Epidermal melanocyte (primary cell): ENCODE results near the gene DRD5.
"Not testable (repeated sequence)": the region's sequence is repeated elsewhere in the genome, so short reads cannot be mapped to it uniquely, and the experiment has no call there.

Experiments used
- DNase-seq: peaks from one replicate; pipeline ENCODE4 v3.0.0; 2011; ENCODE audit warnings: low spot score; ENCODE audit not compliant: insufficient read length

DRD5 gene

DNA sequence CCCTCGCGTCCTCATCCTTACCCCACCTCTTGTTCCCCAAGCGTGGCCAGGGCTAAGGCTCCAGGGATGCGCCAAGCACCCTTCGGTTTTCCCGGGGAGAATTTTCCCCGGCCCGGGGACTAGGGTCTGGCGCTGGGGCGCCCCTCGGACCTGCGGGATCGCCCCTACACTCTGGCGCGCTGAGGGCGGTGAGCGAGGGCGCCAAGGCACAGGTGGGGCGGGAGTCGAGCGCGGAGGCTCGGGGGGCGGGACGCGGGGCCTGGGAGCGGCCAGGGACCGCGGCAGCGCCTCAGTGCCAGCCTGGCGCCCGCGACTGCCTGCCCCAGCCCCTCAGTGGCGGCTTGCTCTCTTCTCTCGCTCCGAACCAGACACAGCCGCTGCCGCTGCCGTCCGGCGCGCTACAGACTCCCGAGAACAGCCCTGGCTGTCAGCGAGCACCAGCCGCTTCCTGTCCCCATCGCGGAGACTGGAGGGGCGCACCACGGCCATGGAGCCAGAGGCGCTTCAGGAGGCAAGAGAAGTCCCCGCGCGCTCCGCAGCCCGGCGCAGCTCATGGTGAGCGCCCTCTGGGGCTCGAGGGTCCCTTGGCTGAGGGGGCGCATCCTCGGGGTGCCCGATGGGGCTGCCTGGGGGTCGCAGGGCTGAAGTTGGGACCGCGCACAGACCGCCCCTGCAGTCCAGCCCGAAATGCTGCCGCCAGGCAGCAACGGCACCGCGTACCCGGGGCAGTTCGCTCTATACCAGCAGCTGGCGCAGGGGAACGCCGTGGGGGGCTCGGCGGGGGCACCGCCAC, at the start of gene DRD5:
TSS of gene DRD5 (plus strand) at position 292 of the 793 bp plus-strand sequence. CDS start at position 688, 396 bp downstream.
- DNase-seq, result no peak

DNA sequence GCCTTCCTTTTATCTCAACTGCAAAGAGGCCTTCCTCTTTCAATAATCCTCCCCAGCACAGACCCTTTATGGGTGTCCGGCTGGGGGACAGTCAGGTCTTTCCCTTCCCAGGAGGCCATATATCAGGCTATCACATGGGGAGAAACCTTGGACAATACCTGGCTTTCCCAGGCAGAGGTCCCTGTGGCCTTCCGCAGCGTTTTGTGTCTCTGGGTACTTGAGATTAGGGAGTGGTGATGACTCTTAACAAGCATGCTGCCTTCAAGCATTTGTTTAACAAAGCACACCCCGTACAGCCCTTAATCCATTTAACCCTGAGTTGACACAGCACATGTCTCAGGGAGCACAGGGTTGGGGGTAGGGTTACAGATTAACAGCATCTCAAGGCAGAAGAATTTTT, 49.2 kb upstream of the DRD5 start:
- not testable (repeated sequence) for DNase-seq

DNA sequence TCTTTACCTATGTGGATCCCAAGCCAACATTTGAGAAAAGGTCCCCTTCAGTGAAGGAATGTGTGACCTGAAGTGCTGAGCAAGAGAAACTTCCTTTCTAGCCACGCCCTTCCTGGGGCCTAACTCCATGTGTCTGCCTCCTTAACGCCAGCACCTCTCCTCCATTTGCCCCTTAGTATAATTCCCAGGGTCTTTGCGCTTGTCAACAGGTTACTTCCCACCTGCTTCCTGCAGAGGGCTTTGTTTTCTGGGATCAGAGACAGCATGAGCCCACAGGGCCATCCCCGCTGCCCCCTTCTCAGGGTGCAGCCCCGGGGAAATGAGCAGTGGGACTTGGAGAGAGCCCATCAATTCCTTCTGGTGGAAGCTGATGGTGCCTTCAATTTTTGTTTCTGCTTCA, 45.9 kb upstream of the DRD5 start:
- no peak for DNase-seq

DNA sequence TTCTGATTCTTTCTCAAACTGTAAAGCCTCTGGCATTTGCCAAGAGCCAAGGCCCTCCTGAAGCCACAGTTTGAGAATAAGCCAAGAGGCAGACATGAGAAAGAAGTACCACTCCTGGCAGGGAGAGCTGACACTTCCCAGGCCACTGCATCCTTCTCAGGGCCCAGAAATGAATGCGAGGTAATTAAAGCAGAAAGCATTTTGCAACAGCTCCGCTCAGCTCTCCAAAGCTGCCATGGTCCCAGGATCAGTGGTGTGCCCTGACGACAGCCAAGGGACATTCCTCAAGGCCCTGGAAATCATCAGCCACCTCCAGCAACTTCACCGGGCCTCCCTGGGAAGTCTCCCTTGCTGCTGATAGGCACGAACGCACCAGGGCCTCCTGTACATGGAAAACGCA, 44.2 kb upstream of the DRD5 start:
- not testable (repeated sequence) for DNase-seq

DNA sequence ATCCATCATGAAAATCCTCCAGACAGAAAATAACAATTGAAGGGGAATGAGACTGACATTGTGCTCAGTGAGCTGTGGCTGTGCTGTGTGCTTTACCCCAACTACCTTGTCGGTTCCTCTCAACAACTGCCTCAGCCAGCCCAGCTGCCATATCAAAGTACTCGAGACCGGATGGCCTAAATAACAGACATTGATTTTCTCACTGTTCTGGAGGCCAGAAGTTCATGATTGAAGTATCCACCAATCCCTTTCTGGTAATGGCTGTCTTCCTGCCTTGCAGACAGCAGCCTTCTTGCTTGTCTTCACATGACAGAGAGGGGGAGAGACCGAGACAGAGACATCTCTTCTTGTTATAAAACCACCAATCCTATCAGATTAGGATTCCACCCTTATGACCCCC, 37.6 kb upstream of the DRD5 start:
- not testable (repeated sequence) for DNase-seq

DNA sequence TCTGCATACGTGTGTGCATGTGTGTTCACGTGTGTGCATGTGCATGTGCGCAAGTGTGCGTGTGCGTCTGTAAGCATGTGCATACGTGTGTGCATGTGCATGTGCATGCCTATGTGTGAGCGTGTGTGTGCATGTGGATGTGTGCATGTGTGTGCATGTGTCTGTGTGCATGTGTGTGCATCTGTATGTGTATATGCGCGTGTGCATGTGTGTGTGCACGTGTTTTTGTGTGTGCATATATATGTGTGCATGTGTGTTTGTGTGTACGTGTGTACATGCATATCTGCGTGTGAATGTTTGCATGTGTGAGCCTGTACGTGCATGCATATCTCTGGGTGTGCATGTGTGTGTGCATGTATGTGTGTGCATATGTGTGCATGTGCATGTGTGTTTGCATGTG, 35.7 kb upstream of the DRD5 start:
- no peak for DNase-seq

DNA sequence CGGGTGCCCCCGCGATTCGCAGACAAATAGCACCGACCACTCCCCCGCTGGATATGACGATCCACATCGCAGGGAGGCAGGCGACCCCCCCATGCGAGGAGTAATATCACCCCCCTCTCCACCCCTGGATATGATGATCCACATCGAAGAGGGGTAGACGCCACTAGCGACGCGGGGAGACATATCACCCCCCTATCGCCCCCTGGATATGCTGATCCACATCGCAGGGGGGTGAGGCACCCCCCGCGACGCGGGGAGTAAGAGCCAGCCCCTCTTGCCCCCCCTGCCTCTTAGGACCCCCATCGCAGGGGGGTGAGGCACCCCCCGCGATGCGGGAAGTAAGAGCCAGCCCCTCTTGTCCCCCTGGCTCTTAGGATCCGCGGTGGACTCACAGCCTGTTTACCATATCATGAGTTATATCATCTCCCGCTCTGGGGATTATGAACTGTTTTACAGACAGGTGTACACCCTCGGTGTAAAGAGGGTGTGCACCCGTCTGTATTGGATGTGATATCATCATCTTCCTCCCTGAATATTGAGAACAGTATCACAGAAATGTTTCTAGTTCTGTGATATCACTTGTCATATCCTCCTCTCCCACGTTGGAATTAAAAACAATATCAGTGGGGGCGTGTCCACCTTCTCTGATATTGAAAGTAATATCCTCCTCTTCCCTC, 22.7 kb upstream of the DRD5 start:
- DNase-seq, result no peak

DNA sequence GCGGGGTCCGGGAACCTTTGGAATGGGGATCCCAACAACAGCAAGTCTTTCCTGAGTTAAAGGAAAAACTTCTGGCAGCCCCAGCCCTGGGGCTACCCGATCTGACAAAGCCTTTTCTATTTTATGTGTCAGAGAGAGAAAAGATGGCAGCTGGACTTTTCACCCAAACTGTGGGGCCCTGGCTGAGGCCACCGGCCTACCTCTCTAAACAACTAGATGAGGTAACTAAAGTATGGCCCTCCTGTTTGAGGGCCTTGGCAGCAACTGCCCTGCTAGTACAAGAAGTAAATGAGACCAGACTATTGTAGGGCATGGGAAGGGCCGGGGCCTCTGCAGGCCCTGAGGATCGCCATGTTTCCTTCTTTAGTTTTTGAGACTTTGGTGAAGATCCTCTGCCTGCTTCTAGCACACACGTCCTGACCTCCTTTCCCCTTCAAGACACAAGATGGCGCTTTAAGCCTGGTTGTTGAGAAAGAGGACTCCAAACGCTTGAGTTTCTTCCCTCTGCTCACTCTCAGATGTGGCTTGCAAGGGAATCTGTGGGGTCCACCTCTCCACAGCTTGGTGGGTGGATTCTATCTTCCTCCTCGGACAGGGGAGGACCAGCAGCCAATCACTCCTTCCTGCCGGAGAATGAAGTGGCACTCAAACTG, 18.5 kb upstream of the DRD5 start:
- peak; percentile 49 for DNase-seq

DNA sequence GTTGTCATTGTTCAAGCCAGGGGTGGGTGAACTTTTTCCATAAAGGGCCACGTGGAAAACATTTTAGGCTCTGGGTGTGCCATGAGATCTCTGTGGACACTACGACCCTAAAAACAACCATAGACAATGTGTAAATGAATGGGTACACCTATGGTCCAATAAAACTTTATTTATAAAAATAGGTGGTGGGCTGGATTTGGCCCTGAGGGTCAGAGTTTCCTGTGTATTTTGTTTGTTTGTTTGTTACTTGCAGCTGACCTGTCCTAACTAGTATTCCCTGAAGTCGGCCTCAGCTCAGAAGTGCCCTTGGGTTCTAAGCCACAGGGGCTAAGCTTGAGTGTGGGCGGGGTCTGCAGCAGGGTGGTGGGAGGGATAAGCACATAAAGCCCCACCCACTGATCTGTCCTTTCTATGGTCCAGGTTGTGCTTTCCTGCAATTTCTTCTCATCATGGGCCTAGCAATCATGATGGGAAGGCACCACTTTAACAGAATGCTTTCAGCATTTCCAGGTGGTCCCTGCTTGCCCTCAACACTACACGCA, 17.2 kb upstream of the DRD5 start:
- DNase-seq, result no peak

DNA sequence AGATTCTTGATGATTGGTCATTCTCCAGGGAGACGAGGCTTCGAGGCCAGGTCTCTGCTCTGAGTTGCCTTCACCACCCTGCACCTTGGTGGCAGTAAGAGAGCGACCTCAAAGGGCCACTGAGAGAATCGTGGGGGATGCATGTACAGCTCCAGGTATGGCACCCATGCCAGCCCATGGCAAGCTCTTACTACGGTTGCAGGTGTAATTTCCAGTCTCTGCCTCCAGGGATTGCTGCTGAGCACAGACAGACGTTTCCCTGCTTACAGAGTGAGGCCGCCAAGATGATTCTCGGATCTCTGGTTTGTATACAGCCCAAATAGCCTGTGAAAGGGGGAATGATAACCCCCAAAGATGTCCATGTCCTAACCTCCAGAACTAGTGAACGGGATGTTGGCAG, 16.3 kb upstream of the DRD5 start:
- no peak for DNase-seq

DNA sequence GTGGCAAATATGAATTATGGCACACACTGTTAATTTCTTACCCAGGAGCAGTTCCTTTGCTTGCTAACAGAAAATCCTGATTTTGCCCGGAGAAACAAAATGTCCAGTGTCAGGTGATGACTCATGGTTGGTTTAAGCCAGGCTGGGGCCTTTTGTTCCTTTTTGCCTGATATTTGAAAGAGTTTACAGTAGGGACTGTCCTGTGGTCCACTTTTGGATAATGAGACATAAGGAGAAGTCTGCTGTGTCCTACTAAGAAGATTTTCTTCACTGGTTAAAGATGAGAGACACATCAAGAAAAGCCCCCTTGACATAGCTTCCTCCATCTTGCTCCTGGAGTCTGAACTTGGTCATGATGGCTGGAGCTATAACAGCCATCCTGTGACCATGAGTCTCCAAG, 12.1 kb upstream of the DRD5 start:
- no peak for DNase-seq

DNA sequence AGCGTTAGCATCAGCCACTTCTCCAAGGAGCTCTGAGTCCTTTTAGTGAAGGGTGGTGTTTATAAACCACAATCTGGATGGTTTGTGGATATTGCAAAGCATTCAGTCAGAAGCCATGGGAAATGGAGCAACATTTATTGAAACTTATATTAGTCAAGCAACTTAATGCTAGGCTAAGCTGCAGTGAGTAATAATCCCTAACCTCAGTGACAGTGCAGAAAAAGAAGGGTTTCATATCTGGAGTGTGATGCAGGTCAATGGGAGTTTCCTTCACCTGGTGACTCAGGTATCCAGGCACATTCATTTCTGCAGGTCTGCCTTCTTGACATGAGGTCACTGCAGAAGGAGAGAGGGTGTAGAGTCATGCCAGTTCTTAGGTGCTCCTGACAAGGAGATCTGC, 10.4 kb upstream of the DRD5 start:
- no peak for DNase-seq

DNA sequence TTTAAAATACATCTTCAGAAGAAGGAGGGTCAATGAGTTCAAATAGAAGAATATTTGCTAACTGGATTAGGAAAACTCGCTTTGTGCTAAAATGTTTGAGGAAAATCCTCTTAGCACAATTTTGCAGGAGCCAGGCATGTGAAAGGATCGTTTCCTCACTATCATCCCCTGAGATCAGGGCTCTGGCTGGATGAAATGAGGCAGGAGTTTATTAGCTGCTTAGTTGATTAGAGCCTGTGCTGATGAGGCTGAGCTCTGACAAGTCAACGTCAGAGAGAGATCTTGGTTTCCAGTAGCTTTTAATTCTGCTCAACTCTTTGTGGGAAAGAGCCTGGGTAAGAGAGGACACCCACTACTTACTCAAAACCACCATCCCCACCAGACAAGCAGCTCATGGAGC, 8.0 kb upstream of the DRD5 start:
- no peak for DNase-seq

DNA sequence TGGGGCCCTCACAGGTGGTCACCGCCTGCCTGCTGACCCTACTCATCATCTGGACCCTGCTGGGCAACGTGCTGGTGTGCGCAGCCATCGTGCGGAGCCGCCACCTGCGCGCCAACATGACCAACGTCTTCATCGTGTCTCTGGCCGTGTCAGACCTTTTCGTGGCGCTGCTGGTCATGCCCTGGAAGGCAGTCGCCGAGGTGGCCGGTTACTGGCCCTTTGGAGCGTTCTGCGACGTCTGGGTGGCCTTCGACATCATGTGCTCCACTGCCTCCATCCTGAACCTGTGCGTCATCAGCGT, 652 bp downstream of the DRD5 start:
- DNase-seq, result no peak

DNA sequence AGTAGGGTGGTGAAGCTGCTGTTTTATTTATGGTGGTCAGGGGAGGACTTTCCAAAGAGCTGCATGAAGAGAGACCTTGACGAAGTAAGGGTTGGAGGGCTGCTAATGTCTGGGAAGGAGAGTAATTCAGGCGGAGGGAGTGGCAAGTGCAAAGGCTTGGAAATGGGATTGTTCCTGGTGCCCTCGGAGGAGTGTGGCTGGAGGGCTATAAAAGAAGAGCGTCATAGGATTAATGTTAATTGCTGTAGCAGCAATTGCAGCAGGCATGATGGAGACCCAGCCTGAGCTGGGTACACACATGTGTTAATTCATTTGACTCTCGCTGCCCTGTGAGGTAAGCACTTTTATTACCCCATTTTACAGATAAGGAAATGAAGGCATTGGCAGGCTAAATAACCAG, 4.5 kb downstream of the DRD5 start:
- DNase-seq, result not testable (repeated sequence)

DNA sequence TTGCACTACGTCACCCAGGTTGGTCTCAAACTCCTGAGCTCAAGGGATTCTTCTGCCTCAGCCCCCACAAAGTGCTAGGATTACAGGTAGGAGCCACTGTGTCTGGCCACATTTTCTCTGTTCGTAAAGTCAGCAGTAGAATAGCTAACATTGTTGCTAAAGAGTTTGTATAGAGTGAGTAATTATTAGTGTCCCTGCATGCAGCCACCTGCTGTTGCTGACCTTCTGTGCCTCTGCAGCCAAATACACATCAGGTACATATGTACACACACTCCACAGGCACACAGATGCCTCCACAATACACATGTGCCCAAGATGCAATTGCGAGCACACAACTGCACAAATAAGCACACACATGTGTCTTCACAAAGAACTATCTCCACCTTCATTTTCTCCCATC, 10.9 kb downstream of the DRD5 start:
- no peak for DNase-seq

DNA sequence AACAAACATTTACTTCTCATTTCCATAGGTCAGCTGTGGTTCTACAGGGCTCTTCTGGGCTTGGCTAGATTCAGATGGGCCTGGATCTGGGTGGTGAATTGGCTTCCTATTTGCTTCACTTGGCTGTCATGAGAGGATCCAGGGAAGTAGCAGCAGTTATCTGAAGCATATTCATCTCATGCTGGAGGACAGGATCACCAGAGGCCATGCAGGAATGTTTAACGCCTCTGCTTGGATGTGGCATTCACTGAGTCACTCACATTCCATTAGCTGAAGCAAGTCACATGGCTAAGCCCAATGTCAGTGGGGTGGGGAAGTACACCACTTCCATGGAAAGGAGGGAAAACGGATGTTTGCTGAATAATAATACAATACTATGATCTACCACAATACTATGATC, 15.2 kb downstream of the DRD5 start:
- DNase-seq, result not testable (repeated sequence)

DNA sequence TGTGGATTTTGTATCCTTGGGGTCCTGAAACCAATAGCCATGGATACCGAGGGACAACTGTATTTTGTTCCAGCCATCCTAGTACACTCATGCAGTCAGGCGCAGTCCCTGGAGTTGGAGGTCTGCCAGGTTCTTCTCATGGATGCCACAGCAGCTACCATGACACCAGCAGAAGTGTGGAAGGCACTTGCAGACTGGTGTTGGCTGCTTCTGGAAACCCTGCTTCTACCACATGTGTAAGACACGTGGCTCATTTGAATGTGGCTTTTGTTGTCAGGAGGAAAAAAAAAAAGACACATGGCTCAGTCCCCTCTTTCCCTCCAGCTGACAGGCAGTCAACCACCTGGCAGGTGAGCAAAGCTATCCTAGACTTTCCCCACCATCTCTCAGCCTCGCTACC, 19.4 kb downstream of the DRD5 start:
- DNase-seq, result no peak

DNA sequence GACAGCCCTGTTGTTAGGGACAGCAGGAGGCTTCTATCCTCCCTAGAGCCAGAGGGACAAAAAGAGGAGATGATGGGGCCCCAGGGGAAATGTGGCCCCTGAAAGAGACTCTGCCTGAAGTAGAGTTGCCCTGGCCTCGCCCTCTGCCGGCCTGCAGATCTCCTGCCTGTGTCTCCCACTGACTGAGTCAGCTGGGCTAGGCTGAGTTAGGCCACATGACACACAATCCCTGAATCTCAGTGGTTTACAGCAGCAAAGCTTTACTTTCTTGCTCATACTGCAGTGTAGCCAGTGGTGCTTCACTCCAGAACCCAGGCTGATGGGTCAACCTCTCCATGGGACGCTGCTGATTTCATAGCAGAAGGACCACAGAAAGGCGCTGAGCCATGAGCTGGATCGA, 23.5 kb downstream of the DRD5 start:
- DNase-seq, result no peak

DNA sequence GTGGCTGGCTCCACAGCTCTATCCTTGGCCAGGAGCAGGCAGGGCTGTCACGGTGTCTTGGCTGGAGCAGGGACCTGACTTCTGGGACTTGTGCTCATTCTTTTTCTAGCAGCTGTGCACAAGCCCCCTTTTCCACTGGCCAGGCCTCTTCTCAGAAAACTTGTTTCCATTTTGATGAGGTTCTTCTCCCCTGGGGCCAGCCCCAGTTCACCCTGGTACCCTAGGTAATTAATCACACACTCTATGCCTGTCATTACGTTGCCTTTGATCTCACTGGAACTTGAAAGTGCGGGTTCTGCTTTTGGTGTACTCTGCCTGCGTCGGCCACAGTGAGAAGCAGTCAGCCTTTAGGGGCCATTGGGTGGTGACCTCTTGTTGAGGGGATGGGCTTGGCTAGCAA, 26.6 kb downstream of the DRD5 start:
- no peak for DNase-seq

DNA sequence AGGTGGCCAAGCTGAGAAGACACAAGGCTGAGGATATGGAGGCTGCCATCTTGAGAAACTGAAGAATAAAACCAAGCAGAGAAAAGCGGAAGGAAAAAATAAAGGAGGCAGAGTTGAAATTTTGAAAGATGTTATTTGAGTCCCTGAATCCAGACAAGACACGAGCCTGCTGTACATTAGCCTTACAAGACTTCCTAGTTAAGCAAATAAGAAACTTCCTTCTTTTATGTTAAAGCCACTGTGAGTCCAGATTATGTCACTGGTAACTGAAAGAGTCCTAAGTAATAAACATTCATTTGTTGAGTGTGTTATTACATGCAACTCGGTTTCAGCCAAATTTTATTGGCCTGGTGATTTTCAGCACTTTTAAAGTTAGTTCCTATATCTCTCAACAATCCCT, 30.4 kb downstream of the DRD5 start:
- DNase-seq, result no peak

DNA sequence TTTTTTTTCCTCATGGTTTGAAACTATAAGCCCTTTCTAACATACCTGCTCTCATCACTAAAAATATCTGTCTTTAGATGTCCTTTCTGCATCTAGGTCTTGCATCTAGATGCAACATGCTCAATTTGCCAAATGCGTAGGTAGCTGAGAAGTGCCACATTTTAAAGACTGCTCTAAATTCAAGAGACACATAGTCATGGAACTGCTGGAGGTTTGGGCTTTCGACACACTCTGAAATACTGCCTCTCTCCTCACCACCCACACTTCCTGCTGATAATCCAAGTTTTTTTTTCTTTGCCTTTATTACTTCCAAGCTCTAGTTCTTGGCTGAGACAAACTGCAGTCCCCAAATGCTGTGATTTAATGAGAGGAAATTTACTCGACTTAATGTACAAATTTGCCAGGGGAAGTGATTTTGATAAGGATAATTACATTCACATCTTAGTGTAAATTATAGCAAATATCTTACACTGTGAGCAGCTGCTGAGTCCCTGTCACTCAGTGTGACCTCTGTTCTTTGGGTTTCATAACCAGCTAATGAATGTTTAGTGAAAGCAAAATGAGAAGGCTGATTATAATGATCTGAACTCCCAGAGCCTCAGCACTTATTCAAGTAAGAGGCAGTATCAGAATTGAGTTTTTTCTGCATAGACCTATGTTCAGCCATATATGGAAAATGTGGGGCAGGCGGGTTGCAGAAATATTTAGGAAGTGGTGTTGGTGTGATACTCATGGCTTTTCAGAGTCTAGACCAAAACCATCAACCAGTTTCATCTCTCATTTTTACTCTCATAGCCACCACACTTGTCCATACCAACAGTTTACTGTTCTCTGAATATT, 31.3 kb downstream of the DRD5 start:
- DNase-seq, result no peak
